22Rv1 (cell line): ENCODE results near the gene DNM3.

Experiments
- H3K27ac ChIP-seq: fragments of 450-650 bp; 2 replicates; pipeline ENCODE4 v1.5.1; 2017
- ZFX ChIP-seq: fragments of 450-650 bp; IDR thresholded peaks from 2 replicates; pipeline ENCODE4 v1.6.1; 2017; ENCODE audit warnings: antibody characterized with exemption, borderline replicate concordance
- TF ChIP-seq, protein P1 (sequence below): fragments of 450-650 bp; IDR thresholded peaks from 2 replicates; pipeline ENCODE4 v1.5.1; 2017; ENCODE audit warnings: mild to moderate bottlenecking

Gene DNM3

DNA sequence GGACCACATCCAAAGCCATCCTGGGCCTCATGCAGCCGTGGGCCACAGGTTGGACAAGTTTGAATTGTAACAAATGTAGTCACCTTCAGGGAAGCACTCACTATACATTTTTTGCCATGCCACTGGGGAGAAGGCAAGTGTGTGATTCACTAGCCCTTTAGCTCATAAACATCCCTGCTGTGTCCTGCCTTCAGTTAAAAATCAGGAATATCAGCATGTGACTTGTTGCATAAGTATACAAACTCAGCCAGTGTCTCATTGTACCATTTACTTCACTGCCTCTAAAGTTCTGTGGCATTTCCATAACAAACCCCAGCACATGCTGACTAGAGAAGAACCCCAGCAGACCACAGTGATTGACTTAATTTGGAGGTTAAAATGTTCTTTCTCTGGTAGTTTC, 437.2 kb downstream of the DNM3 start:
- TF ChIP-seq, protein P1, sequence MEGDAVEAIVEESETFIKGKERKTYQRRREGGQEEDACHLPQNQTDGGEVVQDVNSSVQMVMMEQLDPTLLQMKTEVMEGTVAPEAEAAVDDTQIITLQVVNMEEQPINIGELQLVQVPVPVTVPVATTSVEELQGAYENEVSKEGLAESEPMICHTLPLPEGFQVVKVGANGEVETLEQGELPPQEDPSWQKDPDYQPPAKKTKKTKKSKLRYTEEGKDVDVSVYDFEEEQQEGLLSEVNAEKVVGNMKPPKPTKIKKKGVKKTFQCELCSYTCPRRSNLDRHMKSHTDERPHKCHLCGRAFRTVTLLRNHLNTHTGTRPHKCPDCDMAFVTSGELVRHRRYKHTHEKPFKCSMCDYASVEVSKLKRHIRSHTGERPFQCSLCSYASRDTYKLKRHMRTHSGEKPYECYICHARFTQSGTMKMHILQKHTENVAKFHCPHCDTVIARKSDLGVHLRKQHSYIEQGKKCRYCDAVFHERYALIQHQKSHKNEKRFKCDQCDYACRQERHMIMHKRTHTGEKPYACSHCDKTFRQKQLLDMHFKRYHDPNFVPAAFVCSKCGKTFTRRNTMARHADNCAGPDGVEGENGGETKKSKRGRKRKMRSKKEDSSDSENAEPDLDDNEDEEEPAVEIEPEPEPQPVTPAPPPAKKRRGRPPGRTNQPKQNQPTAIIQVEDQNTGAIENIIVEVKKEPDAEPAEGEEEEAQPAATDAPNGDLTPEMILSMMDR, result no peak
- H3K27ac ChIP-seq, result no peak overlapping the region

DNA sequence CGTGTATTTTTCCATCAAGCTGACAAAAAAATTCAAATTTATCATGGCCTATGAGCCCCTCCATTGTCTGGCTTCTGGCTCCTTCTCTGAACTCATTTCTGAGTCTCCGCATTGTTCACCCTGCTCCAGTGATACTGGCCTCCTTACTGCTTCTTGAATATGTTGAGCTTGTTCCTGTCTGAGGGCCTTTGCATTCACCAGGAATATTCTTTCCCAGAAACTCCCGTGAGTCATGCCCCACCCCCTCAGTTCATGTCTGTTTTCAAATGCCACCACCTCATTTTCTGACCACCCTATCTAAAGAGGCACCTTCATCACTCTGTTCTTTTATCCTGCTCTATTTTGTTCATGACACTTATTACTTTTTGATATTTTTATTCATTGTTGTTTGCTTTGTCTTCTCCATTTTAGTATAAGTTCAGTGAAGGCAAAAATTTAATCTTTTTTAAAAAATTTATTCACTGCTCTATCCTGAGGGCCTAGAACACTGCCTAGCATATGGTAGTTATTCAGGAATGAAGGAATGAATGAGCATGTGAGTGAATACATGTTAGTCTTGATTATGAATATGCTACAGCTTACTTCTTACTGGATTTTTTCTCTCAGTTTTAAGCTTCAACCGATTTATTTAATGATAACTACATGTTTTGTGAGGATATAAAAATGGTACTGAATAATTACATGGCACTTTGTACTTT, 438.8 kb downstream of the DNM3 start:
- TF ChIP-seq, protein P1, result no peak
- no peak for TF ChIP-seq ZFX
- H3K27ac ChIP-seq, result no peak overlapping the region

DNA sequence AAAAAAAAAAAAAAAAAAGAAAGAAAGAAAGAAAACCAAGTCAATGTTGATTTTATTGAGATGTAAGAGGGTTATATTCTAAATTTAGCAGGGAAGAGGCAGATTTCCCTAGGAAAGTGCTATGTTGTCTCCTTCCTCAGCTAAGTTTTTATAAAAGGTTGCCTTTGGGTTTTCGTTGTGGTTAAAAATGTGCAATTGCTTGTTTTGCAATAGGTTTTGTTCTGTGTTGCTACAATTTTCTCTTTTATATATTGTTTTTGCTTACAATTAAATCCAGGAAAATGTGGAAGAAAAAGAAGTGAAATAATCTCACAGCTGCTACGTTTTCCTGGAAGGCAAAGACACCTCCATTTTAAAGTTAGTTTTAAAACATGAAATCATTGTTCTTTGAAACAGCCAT, 442.5 kb downstream of the DNM3 start:
- TF ChIP-seq ZFX, result no peak
- TF ChIP-seq, protein P1, result no peak
- no peak overlapping the region for H3K27ac ChIP-seq

DNA sequence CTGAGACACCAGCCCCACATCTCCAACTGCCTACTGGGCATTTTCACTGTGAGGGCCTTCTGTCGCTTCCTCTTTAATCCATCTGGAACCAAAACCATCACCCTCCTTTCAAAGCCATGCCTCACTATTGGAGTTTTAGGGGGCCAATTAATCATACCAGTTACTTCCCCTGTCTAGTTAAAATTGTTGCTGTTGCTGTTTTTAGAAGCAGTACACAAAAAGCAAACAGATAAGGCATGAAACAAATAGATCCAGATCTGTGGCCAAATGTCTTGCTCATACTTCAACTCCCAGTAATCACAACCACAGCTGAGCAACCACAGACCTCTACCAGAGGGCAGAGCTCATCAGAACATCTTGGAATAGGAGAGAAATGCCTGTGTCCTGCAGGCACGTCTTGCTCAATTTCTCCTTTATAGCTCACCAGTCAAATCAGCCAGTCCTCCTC, 445.4 kb downstream of the DNM3 start:
- TF ChIP-seq, protein P1, result no peak
- TF ChIP-seq ZFX, result no peak
- H3K27ac ChIP-seq, result no peak overlapping the region

DNA sequence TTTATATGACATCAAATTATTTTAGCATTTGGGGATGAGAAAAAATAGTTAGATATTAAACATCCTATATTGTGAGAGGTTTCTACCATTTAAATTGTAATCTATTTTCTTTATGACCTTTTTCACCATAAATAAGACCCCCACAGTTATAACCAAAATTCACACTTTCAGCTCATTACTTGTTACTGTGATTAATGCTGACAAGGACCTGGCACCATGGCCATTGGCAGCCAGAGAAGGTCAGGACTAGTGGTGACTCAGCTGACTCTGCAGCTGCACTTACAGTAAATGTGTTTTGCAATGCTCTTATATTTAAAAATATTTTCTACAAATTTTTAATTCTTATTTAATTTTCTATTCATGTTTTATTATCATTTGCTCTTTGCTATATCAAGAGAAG, 445.9 kb downstream of the DNM3 start:
- TF ChIP-seq ZFX, result no peak
- TF ChIP-seq, protein P1, result no peak

DNA sequence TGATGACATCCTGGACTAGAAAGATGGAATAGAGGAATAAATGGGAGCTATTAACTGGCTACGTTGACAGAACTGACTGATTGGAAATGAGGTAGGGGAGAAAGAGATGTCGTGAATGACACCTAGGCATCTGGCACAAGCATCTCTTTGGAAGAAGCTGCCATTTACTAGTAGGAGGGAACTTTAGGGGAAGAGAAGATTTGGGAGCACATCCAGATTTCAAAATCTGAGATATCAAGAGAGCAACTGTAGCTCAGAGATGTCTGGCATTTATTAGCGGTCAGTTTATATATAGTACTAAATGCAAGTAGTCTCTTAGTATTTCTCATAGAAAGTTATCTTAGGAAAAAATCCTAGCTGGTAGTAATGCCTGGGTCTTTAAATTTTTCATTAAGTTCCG, 447.3 kb downstream of the DNM3 start:
- TF ChIP-seq, protein P1, result no peak
- no peak for TF ChIP-seq ZFX
- no peak overlapping the region for H3K27ac ChIP-seq

More for the DNA sequence above, 445.9 kb downstream of the DNM3 start:
- no peak overlapping the region for H3K27ac ChIP-seq

DNA sequence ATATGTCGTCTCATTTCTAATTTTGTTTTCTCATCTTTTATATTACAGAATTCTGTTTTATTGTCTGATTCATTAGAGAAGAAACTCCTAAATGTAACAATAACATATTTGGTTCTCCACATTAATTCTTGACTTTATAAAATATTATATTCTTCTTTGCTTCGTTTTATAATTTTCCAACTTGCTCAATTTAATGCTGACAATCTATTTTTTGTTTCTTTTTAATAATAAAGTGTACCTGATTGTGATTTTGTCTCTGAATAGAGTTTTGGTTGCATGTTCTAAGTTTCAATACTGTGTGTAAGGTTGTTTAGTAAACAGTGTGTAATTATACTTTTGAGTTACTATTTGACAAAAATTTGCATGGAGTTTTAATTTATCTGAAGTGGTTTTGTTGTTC, 448.1 kb downstream of the DNM3 start:
- no peak overlapping the region for H3K27ac ChIP-seq
- no peak for TF ChIP-seq ZFX

DNA sequence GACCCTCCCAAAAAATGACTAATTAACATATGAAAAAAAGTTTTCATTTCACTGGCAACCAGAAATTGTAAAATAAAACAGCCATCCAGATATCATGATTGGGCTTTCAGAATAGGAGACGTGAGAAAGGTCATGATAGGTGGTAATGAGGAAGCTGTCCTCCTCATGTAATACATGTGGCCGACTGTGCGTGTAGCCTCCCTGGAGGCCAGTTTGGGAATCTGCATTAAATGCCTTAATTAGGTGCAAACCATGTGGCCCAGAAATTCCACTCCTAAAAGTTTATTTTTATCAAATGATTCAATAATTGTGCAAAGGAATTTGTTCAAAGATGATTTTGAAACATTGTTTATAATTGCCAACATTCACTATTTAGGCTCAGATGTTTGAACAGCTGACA, 451.5 kb downstream of the DNM3 start:
- TF ChIP-seq, protein P1, result no peak
- no peak for TF ChIP-seq ZFX
- no peak overlapping the region for H3K27ac ChIP-seq
